ENCODE results near the gene ISG20.
A peak's percentile ranks its signal among the peaks of the same experiment; 100 is the strongest.

ISG20 gene

GRCh38 chr15:88655103-88655553 lies 16.3 kb downstream of the ISG20 start:
- DNase-seq, result no peak

DNA sequence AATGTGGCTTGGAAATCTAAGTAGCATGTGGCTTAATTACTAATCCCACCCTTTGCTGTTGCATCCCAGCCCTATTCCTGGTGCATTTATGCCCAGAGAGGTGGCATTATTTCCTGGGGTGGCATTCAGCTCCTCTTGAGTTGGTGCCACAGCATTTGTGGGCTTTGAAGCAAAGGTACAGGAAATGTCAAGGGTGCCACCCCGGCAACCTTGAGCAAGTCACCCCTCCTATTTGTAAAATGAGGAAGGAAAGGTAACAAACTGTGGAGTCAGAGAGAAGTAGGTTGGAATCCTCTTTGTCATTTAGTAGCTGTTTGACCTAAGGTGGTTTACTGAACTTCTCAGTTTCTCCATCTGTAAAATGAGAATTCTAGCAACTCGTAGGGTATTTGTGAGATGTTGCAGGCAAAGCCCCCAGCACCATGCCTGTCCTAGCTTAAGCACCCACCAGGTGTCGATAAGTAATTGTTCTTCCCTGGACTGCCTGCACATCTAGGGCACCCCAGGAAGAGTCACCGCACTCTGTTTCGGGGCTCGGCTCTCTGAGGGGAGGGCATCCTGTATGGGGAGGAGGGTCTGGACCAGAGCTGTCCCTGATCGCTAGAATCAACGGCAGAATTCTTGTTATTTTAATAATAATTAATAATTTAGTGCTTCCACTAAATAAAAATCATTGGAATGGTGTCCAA lies 17.1 kb downstream of the ISG20 start:
- DNase-seq, result no peak

GRCh38 chr15:88656760-88657221 lies 18.0 kb downstream of the ISG20 start:
- DNase-seq, result no peak

- no peak for DNase-seq
These were observed 18.7 kb downstream of the ISG20 start for GRCh38 chr15:88657326-88658069.

GRCh38 chr15:88658070-88658965 lies 19.5 kb downstream of the ISG20 start:
- no peak for DNase-seq

DNA sequence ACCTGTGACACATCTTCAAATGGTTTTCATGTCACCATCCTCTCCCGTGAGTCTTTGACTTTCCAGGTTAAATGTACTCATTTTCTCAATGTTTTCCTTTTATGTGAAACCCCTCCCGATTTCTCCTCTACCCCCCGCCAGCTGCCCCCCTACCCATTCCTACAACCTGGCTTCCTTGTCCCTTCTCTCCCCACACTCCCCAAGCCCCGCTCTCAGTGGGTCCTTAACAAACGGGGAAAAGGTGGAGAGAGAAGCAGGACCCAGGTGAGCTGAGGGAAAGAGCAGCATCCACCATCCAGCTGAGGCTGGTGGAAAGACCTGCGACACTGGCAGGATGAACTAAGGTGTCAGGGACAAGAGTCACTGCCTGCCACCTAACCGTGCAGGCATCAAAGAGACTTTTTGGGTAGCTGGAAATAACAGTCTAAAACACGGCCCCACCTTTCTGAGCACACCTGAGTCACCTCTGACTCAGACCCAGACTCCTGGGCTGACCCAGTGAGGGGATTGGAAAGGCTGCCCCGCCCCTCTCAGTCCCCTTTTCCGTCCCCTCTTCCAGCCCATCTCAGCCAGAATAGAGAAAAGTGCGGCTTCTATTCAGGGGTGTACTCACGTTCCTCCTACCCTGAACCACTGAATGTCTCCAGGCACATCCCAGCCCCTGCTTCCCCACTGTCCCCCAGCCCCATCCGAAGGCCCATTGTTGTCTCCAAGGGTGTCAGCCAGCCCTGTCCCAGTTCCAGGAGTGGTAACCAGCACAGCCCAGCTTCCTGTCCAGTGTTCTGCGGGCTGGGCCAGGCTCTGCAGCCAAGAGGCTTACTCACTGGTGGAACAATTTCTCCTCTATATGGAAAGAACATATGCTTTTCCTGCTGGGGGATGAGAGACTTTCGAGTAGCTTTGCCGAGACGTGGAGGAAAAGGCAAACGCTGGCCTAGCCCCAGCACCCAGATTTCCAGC lies 20.4 kb downstream of the ISG20 start:
- DNase-seq, result no peak

DNA sequence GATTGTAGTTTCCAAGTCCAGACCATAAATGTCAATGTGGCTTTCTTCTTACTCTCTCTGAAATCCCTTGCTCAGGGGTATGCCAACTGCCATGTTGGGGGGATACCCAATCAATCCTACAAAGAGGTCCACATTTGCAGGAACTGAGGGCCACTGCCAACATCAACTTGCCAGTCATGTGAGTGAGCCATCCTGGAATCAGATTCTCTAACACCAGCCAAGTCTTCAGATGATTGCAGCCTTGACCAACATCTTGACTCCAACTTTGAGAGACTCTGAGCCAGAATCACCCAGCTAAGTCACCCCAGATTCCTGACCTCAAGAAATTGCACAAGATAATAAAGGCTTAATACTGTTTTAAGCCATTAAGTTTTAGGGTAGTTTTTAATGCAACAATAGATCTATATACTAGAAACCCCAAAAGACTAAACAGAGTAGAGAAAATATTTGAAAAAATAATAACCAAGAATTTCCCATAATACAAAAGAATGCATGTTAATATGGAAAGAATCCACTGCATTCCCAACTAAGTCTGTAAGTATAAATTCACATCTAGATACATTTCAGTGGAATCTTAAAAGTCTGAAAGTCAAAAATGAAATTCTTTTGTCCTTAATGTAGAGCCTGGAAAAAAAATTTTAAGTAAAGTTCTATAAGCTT lies 22.4 kb downstream of the ISG20 start:
- no peak for DNase-seq

DNA sequence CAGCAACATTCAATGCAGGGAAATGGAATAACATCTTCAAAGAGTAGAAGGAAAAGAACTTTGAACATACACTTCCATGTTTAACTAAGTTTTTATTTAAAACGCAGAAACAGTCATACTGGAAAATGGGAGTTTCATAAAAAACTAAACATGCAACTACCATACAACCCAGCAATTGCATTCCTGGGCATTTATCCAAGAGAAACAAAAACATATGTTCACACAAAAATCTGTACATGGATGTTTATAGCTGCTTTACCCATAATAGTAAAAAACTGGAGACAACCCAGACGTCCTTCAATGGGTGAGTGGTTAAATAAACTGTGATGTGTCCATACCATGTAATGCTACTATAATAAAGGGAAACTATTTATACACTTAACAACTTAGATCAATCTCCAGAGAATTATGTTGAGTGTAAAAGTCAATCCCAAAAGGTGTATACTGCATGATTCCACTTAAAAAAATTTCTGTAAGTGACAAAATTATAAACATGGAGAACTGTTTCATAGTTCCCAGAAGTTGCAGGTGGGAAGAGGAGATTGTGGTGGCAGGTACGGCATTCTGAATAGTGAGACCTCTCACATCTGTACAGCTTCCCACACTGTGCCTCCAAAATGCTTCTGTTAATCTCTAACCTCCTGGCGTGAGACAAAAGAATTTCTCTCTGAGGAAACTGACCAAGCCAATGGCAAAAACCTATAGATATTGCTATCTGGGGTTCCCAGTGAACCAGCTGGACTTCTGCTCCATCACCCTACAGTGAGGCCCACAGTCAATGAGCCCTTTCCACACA lies 23.1 kb downstream of the ISG20 start:
- no peak for DNase-seq

GRCh38 chr15:88663141-88663621 lies 24.4 kb downstream of the ISG20 start:
- DNase-seq, result no peak

- DNase-seq, result peak; percentile 39
These were observed 25.4 kb downstream of the ISG20 start for GRCh38 chr15:88664151-88664778.

DNA sequence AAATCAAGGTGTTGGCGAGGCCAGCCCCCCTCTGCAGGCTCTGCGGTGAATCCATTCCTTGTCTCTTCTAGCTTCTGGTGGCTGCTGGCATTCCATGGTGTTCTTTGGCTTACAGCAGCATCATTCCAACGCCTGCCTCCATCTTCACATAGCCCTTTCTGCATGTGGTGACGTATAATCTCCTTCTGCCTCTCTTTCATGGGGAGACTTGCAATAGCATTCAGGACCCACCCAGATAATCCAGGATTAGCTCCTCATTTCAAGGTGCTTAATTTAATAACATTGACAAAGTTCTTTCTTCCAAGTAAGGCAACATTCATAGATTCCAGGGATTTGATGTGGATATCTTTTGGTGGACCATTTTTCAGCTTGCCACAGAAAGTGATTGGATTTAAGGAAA lies 35.8 kb downstream of the ISG20 start:
- no peak for DNase-seq

GRCh38 chr15:88678755-88679154 lies 39.9 kb downstream of the ISG20 start:
- no peak for DNase-seq

DNA sequence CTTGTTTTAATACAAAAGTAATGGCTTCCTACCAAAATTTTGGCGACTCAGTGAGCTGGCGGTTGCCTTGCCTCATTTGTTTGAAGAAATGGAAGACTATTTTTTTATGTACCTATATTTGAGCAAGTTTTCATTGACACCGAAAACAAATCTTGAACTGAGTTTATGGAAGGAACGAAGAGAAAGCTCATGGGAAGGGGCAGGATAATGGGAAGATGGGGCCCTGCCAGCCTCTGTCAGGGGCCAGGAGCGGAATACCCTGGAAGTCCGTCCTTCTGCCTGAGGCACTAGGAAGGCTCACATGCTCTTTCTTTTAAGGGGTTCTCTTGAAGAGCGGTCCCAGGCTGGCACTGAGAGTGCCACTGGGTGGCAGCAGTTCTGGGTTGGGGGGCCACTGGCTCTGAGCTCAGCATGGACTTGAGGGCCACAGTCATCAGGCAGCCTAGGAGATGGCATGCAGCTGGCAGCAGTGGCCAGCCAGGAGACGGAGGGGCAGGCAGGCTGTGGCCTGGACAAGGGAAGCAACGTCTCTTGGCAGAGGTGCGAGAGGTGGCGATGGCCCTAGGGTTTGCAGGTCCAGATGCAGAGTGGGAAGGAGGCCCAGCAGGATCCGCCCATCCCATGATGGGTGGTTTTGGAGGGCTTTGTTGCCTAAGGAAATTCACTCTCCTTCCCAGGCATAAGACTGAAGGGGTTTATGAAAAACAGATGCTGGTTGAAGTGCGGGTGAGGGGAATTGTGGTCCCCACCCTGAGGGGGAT lies 41.6 kb downstream of the ISG20 start:
- no peak for DNase-seq

DNA sequence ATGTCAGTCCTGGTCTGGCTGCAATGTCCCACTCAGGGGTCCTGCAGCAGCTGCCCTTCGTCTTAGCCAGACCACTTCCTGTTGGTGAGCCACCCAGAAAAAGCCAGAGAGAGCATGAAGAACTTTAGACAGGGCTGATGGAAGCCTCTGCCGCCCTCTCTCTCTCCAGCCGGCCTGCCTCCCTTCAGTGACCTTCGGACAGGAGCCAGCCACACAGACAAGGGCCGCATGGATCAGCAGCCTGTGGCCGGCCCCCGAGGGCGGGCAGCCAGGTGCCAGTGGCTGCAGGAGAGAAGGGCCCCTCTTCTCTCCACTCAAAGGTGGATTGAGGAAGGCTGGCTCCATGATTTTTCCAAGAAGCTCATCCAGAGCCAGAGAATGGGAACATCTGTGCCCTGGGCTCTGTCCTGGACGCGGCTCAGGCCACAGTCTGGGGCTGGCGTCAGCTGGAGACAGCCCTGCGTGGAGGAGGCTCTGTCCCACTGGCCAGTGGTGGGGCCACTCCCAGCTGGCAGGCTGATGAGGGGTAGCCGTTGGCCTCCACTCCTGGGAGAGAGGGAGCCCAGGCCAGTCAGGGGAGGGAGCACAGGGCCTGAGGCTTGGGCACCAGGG lies 42.9 kb downstream of the ISG20 start:
- DNase-seq, result no peak

- DNase-seq, result no peak
These were observed 45.5 kb downstream of the ISG20 start for GRCh38 chr15:88684345-88684744.

DNA sequence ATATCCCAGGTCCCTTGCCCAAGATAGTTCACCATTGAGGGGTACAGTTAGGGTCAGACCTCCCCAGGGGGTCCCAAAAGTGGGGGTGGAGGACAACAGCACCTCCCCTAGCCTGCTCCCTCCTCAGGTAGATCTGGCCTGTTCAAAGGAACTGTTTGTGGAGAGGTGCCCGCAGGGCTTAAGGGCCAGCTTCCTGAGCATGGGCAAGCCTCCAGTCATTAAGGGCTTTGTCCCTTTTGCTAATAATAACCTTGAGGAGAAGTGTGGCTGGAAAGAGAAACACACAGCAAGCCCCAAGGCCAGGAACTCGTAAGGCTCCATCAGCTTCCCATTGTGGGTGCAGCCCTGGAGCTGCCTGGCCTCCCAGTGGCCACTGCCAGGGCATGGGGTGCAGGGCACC lies 47.4 kb downstream of the ISG20 start:
- DNase-seq, result no peak

- no peak for DNase-seq
These were observed 49.6 kb downstream of the ISG20 start for GRCh38 chr15:88688394-88688933.

GRCh38 chr15:88690331-88690730 lies 51.5 kb downstream of the ISG20 start:
- no peak for DNase-seq
